ENCODE data around the gene PTPN13.

PTPN13 gene

GRCh38 chr4:86593688-86594558 is at the start of gene PTPN13:
TSS of gene PTPN13 (plus strand) at chr4:86594315. CDS start at chr4:86635257, 40,942 bp downstream.
- DNase-seq (ENCODE audit: low read depth) = peak; percentile 52

- no peak for DNase-seq (ENCODE audit: low read depth)
Observed at GRCh38 chr4:86547140-86547539, 47.0 kb upstream of the PTPN13 start.

- no peak for DNase-seq (ENCODE audit: low read depth)
Observed at GRCh38 chr4:86549163-86549788, 44.8 kb upstream of the PTPN13 start.

GRCh38 chr4:86551387-86551786 is 42.7 kb upstream of the PTPN13 start:
- no peak for DNase-seq (ENCODE audit: low read depth)

GRCh38 chr4:86554646-86555045 is 39.5 kb upstream of the PTPN13 start:
- DNase-seq (ENCODE audit: low read depth) = no peak

- DNase-seq (ENCODE audit: low read depth) = no peak
Observed at GRCh38 chr4:86556791-86557415, 37.2 kb upstream of the PTPN13 start.

GRCh38 chr4:86557526-86557925 is 36.6 kb upstream of the PTPN13 start:
- no peak for DNase-seq (ENCODE audit: low read depth)

GRCh38 chr4:86558258-86558657 is 35.9 kb upstream of the PTPN13 start:
- DNase-seq (ENCODE audit: low read depth) = no peak

- no peak for DNase-seq (ENCODE audit: low read depth)
Observed at GRCh38 chr4:86558797-86559196, 35.3 kb upstream of the PTPN13 start.

- DNase-seq (ENCODE audit: low read depth) = no peak
Observed at GRCh38 chr4:86560447-86560846, 33.7 kb upstream of the PTPN13 start.

- no peak for DNase-seq (ENCODE audit: low read depth)
Observed at GRCh38 chr4:86561256-86561655, 32.9 kb upstream of the PTPN13 start.

- DNase-seq (ENCODE audit: low read depth) = no peak
Observed at GRCh38 chr4:86563416-86563815, 30.7 kb upstream of the PTPN13 start.

GRCh38 chr4:86564795-86565194 is 29.3 kb upstream of the PTPN13 start:
- no peak for DNase-seq (ENCODE audit: low read depth)

- no peak for DNase-seq (ENCODE audit: low read depth)
Observed at GRCh38 chr4:86565651-86566050, 28.5 kb upstream of the PTPN13 start.

GRCh38 chr4:86569103-86569870 is 24.8 kb upstream of the PTPN13 start:
- DNase-seq (ENCODE audit: low read depth) = no peak

- DNase-seq (ENCODE audit: low read depth) = no peak
Observed at GRCh38 chr4:86579941-86580340, 14.2 kb upstream of the PTPN13 start.

GRCh38 chr4:86582410-86582809 is 11.7 kb upstream of the PTPN13 start:
- DNase-seq (ENCODE audit: low read depth) = no peak

- no peak for DNase-seq (ENCODE audit: low read depth)
Observed at GRCh38 chr4:86586160-86586572, 7.9 kb upstream of the PTPN13 start.

GRCh38 chr4:86586626-86587380 is 7.3 kb upstream of the PTPN13 start:
- DNase-seq (ENCODE audit: low read depth) = no peak

- DNase-seq (ENCODE audit: low read depth) = no peak
Observed at GRCh38 chr4:86587381-86588140, 6.6 kb upstream of the PTPN13 start.
